Activated T-cell treated with anti-CD3 and anti-CD28 coated beads, Interleukin-2, amount 50 U/mL, for 24 hours (primary cell): ENCODE results near the gene ANAPC10.
"Not testable (repeated sequence)": the region's sequence is repeated elsewhere in the genome, so short reads cannot be mapped to it uniquely, and the experiment has no call there.

Experiments used
- DNase-seq: peaks from one replicate; pipeline ENCODE4 v3.0.0-alpha.2; 2020
- H3K27ac Mint-ChIP-seq: 2 replicates; pipeline ENCODE4 v1.8.0; 2020; ENCODE audit warnings: mild to moderate bottlenecking, mixed read lengths
- H3K27me3 Mint-ChIP-seq: 2 replicates; pipeline ENCODE4 v1.8.0; 2020; ENCODE audit warnings: mixed read lengths
- H3K36me3 Mint-ChIP-seq: 2 replicates; pipeline ENCODE4 v1.8.0; 2020; ENCODE audit warnings: low read depth, mixed read lengths
- H3K4me1 Mint-ChIP-seq: 2 replicates; pipeline ENCODE4 v1.8.0; 2020; ENCODE audit warnings: low read depth, mixed read lengths
- H3K4me3 Mint-ChIP-seq: 2 replicates; pipeline ENCODE4 v1.8.0; 2020; ENCODE audit warnings: mild to moderate bottlenecking, moderate library complexity, mixed read lengths
- H3K9me3 Mint-ChIP-seq: 2 replicates; pipeline ENCODE4 v1.8.0; 2020; ENCODE audit warnings: mixed read lengths

The ANAPC10 gene

GRCh38 chr4:145097821-145098674, at the start of gene ANAPC10, which contains the start of gene ABCE1:
TSS of gene ANAPC10 (minus strand) at chr4:145098196. CDS start at chr4:145096099, 2,097 bp downstream.
TSS of gene ABCE1 (plus strand) at chr4:145098311. CDS start at chr4:145104413, 6,102 bp downstream.
- peak within 1 kb of the TSS; percentile 98 for H3K27ac Mint-ChIP-seq
- H3K9me3 Mint-ChIP-seq = peaks cover 3% of the 10 kb centered on the region
- no peaks in the 10 kb centered on the region for H3K27me3 Mint-ChIP-seq
- peak; percentile 93 for DNase-seq
- peaks cover 30% of the 10 kb centered on the region for H3K4me1 Mint-ChIP-seq
- peaks cover 62% of the 10 kb centered on the region for H3K36me3 Mint-ChIP-seq
- H3K4me3 Mint-ChIP-seq = peak within 1 kb of the TSS; percentile 97

- H3K27me3 Mint-ChIP-seq, H3K9me3 Mint-ChIP-seq, DNase-seq, H3K4me3 Mint-ChIP-seq: not testable (repeated sequence)
- Mint-ChIP-seq H3K4me1 (peaks cover 56% of the 10 kb centered on the region), H3K27ac (peak overlapping the region; percentile 66), H3K36me3 (peaks cover 93% of the 10 kb centered on the region)
These were observed 38.2 kb upstream of the ANAPC10 start for GRCh38 chr4:145136219-145136618.

- Mint-ChIP-seq H3K36me3 (peaks cover 97% of the 10 kb centered on the region), H3K4me3 (no peak overlapping the region), H3K9me3 (no peaks in the 10 kb centered on the region), H3K27me3 (no peaks in the 10 kb centered on the region), H3K4me1 (peaks cover 66% of the 10 kb centered on the region), H3K27ac (peak overlapping the region; percentile 89)
- no peak for DNase-seq
These were observed 34.6 kb upstream of the ANAPC10 start for GRCh38 chr4:145132511-145133098.

GRCh38 chr4:145131848-145132247, 33.9 kb upstream of the ANAPC10 start:
- Mint-ChIP-seq H3K9me3 (no peaks in the 10 kb centered on the region), H3K4me3 (no peak overlapping the region), H3K27me3 (no peaks in the 10 kb centered on the region), H3K27ac (peak overlapping the region; percentile 89), H3K36me3 (peaks cover 97% of the 10 kb centered on the region), H3K4me1 (peaks cover 64% of the 10 kb centered on the region)
- no peak for DNase-seq

- Mint-ChIP-seq H3K9me3 (no peaks in the 10 kb centered on the region), H3K27ac (peak overlapping the region; percentile 89), H3K4me1 (peaks cover 66% of the 10 kb centered on the region), H3K27me3 (no peaks in the 10 kb centered on the region), H3K36me3 (peaks cover 98% of the 10 kb centered on the region), H3K4me3 (no peak overlapping the region)
- DNase-seq = no peak
These were observed 32.9 kb upstream of the ANAPC10 start for GRCh38 chr4:145130788-145131399.

- DNase-seq = no peak
- H3K36me3 Mint-ChIP-seq = peaks cover 97% of the 10 kb centered on the region
- no peak overlapping the region for H3K4me3 Mint-ChIP-seq
- no peaks in the 10 kb centered on the region for H3K27me3 Mint-ChIP-seq
- H3K9me3 Mint-ChIP-seq = no peaks in the 10 kb centered on the region
- peaks cover 64% of the 10 kb centered on the region for H3K4me1 Mint-ChIP-seq
- peak overlapping the region; percentile 89 for H3K27ac Mint-ChIP-seq
These were observed 32.1 kb upstream of the ANAPC10 start for GRCh38 chr4:145130130-145130529.

- Mint-ChIP-seq H3K27me3 (no peaks in the 10 kb centered on the region), H3K9me3 (no peaks in the 10 kb centered on the region), H3K36me3 (peaks cover 97% of the 10 kb centered on the region), H3K4me1 (peaks cover 27% of the 10 kb centered on the region), H3K27ac (peak overlapping the region; percentile 85), H3K4me3 (no peak overlapping the region)
- DNase-seq = no peak
These were observed 27.4 kb upstream of the ANAPC10 start for GRCh38 chr4:145125396-145125795.

GRCh38 chr4:145108128-145108527, 10.1 kb upstream of the ANAPC10 start:
- Mint-ChIP-seq H3K36me3 (peaks cover 87% of the 10 kb centered on the region), H3K27ac (no peak overlapping the region)
- no peak for DNase-seq

GRCh38 chr4:145107126-145107525, 9.1 kb upstream of the ANAPC10 start:
- H3K36me3 Mint-ChIP-seq = peaks cover 77% of the 10 kb centered on the region
- no peaks in the 10 kb centered on the region for H3K27me3 Mint-ChIP-seq
- H3K9me3 Mint-ChIP-seq = no peaks in the 10 kb centered on the region
- no peak for DNase-seq
- peak overlapping the region; percentile 39 for H3K27ac Mint-ChIP-seq
- peaks cover 25% of the 10 kb centered on the region for H3K4me1 Mint-ChIP-seq
- no peak overlapping the region for H3K4me3 Mint-ChIP-seq

More at GRCh38 chr4:145108128-145108527, 10.1 kb upstream of the ANAPC10 start:
- H3K4me1 Mint-ChIP-seq = peaks cover 31% of the 10 kb centered on the region
- H3K4me3 Mint-ChIP-seq = no peak overlapping the region
- no peaks in the 10 kb centered on the region for H3K9me3 Mint-ChIP-seq
- no peaks in the 10 kb centered on the region for H3K27me3 Mint-ChIP-seq

GRCh38 chr4:145103496-145103895, 5.5 kb upstream of the ANAPC10 start:
- H3K36me3 Mint-ChIP-seq = peaks cover 63% of the 10 kb centered on the region
- peak overlapping the region; percentile 22 for H3K27ac Mint-ChIP-seq
- H3K9me3 Mint-ChIP-seq = no peaks in the 10 kb centered on the region
- no peaks in the 10 kb centered on the region for H3K27me3 Mint-ChIP-seq
- H3K4me1 Mint-ChIP-seq = peaks cover 27% of the 10 kb centered on the region
- DNase-seq = no peak
- H3K4me3 Mint-ChIP-seq = peak overlapping the region; percentile 23

- H3K4me1 Mint-ChIP-seq = peaks cover 24% of the 10 kb centered on the region
- H3K27me3 Mint-ChIP-seq = no peaks in the 10 kb centered on the region
- no peak overlapping the region for H3K4me3 Mint-ChIP-seq
- H3K36me3 Mint-ChIP-seq = peaks cover 64% of the 10 kb centered on the region
- no peaks in the 10 kb centered on the region for H3K9me3 Mint-ChIP-seq
- H3K27ac Mint-ChIP-seq = no peak overlapping the region
- DNase-seq = no peak
These were observed 4.6 kb upstream of the ANAPC10 start for GRCh38 chr4:145102619-145103018.

GRCh38 chr4:145101091-145101490, 3.1 kb upstream of the ANAPC10 start:
- Mint-ChIP-seq H3K36me3 (peaks cover 57% of the 10 kb centered on the region), H3K27me3 (no peaks in the 10 kb centered on the region), H3K4me3 (no peak overlapping the region), H3K9me3 (no peaks in the 10 kb centered on the region), H3K27ac (no peak overlapping the region), H3K4me1 (peaks cover 24% of the 10 kb centered on the region)
- no peak for DNase-seq

- Mint-ChIP-seq H3K36me3 (peaks cover 57% of the 10 kb centered on the region), H3K27me3 (no peaks in the 10 kb centered on the region), H3K4me1 (peaks cover 29% of the 10 kb centered on the region), H3K27ac (peak overlapping the region; percentile 98), H3K9me3 (no peaks in the 10 kb centered on the region), H3K4me3 (peak overlapping the region; percentile 97)
- no peak for DNase-seq
These were observed 1.7 kb upstream of the ANAPC10 start for GRCh38 chr4:145099653-145100052.

GRCh38 chr4:145098675-145099037, 660 bp upstream of the ANAPC10 start:
- H3K36me3 Mint-ChIP-seq = peaks cover 61% of the 10 kb centered on the region
- H3K4me3 Mint-ChIP-seq = peak overlapping the region; percentile 97
- H3K9me3 Mint-ChIP-seq = peaks cover 3% of the 10 kb centered on the region
- DNase-seq = no peak
- H3K27ac Mint-ChIP-seq = peak overlapping the region; percentile 98
- no peaks in the 10 kb centered on the region for H3K27me3 Mint-ChIP-seq
- peaks cover 27% of the 10 kb centered on the region for H3K4me1 Mint-ChIP-seq
